Measurements from ENCODE around the gene CGREF1.

CGREF1 gene

DNA sequence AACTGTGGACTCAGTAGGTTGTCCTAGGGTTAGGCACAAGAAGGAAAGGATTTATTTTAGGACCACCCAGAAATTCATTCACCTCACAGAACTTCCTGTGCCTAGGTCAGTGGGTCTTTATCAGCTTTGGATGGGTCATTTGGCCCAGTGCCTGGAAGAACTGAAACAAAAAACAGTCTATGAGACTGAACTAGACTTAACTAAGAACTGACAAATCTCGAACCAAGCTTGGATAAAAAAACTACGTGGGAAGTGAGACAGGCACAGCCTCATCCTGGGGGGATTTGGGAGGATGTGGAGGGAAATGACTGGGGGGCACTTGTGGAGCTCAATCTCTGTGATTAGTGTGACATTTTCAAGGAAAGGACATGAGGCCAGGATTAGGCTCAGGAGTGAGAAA, 45.1 kb downstream of the CGREF1 start:
- no peak for DNase-seq (ENCODE audit: low spot score)

DNA sequence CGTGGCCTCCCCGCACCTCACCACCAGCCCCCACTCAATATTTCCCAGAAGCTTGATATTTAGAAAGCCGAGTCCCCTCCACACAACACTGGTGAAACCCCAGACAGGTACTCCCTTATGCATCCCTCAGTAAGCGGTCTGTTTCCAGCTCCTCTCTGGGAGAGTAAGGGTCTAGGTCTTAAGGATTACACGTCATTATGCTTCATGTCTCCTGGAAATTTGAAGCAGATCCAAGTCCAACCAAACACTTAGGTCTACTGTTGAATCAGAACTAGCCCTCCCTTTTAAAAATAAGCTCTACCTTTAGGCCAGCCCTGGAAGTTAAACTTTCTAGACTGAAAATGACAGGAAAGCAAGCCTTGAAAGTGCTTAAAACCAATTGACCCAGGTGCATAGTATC, 46.0 kb downstream of the CGREF1 start:
- no peak for DNase-seq (ENCODE audit: low spot score)

DNA sequence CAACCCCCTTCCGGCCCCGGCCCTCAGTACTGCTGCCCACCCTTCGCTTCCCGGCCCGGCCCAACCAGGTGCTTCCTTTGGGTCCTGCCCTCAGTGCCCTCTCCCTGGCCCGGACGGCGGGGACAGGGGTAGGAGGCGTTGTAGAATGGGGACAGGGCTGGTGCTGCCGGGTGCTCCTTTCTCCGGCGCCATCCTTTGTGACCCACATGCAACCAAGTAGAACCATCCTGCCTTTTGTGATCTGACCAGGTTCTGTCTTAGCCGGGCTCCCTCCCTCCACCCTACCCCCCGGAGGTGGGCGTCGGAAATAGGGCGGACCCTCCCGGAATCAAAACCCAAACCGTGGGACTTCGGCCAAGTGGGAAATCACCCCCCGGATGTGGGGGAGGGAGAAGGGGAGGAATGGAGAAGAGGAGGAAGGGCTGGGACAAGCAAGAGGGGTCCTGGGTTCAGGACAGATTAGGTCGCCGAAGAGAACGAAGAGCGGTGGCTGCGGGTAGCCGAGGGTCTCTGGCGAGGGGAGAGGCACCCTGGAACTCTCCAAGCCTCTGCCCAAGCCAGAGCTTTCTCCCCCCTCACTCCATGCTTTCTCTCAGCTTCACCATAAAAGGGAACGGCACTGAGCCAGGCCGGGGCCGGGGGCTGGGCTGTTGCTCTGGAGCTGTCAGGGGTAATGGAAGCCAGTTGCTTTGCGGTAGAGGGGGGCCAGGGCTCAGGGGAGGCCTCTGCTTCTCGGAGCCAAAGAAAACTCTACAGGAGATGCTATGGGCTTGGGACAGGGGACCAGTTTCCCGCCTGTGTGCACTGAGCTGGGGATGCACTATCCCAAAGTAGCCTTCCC, 46.7 kb downstream of the CGREF1 start:
- DNase-seq (ENCODE audit: low spot score) = no peak

DNA sequence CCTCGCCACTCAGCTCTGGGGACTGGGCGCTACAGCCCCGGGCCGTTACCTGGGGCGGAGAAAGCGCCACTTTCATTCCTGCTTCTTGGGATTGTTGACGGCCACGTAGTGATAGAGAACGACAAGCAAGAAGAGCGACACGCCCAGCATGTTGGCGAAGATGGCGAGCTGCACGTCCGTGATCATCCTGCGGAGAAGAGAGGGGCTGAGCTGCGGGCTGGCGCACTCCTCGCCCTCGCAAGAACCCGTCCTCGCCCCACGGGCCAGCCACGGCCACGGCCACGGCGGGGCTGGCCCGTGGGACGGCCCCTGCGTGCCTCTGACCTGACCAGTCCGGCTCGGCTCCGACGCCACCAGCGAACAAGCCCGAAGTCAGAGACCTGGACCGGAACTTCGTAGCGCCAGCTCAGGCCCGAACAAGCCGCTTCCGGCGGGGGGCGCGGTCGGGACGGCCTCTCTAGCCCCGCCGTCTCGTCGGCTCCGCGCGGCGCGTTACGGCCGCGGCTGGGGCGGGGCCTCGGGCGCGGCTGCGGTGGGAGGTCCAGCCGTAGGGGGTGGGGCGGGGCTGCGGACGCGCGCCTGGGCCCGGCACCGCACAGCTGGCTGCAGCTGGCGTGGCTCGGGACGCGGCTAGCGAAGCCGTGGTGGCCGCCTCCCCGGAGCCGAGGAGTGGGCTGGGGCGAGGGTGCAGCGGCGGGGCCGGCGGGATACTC, 47.5 kb downstream of the CGREF1 start, which contains the start of gene OST4:
TSS of gene OST4 (minus strand) at position 378 of the 713 bp plus-strand sequence.
- peak; percentile 90 for DNase-seq (ENCODE audit: low spot score)

DNA sequence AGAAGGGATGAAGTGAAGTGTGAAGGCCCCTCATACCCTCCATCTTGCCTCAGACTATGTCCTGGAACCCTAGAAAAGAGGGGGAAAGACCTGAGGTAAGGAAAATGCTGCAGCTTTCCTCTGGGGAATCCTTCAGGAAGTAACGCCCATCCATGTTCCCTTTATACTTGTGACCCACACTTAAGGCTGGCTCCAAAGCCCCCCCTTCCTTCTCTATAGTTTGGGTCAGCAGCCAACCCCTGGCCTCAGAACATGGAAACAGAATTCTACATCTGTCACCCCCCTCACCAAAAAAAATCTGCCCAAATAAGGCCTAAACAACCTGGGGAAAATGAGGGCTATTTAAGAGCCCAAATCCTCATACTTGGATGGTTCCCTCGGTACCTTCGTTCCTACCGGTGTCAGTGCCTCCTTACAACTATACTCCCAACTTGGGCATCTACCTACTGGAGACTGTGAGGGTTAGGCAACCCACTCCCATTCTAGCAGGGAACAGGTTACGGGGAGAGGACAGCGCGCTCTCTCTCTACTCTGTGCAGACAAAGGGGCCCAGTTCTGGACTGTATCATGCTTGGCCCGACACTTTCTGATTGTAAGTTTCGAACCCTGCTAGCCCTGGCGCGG, 48.2 kb downstream of the CGREF1 start:
- DNase-seq (ENCODE audit: low spot score) = no peak

DNA sequence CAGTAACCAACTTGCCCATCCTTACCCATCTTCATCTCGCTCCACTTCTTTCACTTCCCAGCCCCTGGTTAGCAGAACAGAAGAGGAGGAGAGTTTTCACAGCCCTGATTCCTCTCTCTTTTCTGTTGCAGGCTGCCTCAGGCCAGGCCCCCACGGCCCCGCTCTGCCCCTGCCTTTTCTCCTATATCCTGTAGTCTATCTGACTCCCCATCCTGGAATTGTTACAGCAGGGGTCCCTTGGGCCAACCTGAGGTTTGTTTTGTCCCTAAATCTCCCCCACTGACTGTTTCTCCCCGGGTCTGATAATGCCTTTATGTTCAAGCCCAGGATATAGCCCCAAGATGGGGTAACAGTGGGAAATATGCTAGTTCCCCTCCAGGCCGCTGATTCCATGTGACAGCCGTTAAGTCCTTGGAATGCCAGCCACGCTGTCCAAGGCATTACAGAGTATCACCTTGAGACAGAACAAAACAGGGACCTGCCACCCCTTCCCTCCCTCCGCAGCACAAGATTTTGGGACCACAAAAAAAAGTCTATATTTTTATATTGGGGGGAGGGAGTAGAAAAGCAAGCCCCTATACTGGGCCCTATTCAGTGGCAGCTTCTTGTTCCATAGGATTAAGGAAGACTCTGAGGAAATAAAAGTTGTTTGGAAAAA, 48.8 kb downstream of the CGREF1 start:
- DNase-seq (ENCODE audit: low spot score) = no peak

DNA sequence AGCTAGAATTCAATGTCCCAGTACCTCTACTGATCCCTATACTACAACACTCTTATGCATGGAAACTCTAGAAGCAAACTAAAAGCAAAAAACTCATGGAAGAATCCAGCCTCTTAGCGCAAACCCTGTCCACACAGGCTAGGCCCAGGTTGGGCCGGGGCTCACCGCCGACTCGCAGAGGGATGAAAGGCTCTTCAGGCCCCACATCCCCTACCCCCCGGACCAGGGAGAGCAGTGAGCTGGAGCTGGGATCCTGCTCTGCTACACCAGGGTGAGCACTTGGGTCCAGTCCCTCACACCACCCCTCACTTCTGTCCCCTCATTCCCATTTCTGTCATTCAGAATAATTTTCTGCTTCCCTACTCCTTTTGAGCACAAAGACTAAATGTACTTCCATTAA, 49.5 kb downstream of the CGREF1 start:
- DNase-seq (ENCODE audit: low spot score) = no peak

DNA sequence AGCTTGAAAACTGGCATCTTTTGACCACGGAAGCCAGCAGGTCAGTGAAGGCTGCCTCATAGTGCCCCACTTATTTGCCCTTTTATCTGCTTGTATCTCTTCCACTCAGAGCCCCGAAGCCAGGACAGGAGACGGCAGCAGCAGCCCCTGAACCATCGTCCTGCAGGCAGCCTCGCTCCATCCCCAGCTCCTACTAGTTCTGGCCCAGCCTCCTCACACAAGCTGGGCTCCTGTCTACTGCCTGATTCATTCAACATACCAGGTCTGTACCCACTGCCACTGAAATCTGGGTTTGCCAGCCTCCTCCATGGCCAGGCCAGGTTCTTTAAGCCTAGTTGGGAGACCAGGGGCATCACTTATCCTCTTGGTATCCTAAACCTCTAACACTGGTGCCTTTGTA, 51.5 kb downstream of the CGREF1 start:
- DNase-seq (ENCODE audit: low spot score) = no peak

DNA sequence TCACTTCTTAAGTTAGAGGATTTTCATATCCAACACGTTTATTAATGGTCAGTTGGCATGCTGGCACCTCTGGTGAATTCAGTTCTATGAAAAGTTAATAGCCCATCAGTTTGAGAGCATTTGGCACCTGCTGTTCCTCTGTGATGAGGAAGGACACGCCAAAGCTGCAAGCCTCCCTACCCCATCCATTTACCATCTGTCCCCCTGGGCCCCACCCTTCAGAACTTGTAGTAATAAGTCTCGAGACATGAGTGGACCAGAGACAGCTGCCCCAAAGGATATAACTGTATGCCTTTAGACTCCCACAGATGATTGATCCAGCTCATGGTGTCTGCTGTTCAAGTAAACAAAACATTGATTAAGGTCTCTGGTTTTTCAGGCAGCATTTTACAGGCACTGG, 53.8 kb downstream of the CGREF1 start:
- no peak for DNase-seq (ENCODE audit: low spot score)

DNA sequence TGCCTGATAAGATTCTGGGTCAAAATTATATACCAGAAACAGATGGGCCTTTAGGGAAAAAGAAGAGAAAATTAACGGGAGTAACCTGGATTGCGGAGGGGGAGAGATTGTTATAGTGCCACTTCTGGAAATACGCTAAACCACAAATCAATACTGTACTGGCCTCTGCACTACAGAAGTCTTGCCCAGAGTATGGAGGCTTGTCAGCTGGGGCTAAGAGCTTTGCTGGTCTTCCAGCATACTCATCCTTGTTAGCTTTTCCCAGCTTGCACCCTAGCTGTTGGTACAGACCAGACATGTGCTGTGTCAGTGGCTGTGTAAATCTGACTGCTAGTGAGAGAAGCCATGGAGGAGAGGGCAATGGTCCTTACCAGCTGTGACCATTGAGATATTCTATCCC, 58.6 kb downstream of the CGREF1 start:
- no peak for DNase-seq (ENCODE audit: low spot score)

DNA sequence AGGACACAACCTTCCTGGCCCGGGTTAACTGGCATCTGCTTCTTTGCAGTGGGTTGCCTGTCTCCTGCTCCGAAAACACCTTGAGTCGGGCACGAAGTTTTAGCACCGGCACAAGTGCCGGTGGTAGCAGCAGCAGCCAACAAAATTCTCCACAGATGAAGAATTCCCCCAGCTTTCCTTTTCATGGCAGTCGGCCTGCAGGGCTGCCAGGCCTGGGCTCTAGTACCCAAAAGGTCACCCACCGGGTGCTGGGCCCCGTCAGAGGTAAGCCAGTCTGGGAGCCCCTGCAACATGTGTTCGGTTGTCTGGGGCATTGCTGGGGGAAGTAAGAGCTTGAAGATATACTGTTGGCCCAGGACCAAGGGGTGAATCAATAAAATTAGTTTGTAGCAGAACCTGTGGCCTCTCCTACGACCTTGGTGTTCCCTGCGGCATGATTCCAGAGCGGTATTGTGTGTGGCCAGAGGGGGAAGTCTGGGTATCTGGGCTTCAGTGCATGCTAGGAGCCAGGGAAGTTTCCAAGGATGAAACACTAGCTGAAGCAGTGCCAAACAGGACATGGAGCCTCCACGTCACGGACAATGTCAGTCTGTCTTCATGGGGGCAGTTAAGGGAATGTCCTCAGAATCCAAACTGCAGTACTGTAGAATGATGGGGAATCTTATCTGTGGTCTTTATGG, 59.6 kb downstream of the CGREF1 start:
- DNase-seq (ENCODE audit: low spot score) = no peak

DNA sequence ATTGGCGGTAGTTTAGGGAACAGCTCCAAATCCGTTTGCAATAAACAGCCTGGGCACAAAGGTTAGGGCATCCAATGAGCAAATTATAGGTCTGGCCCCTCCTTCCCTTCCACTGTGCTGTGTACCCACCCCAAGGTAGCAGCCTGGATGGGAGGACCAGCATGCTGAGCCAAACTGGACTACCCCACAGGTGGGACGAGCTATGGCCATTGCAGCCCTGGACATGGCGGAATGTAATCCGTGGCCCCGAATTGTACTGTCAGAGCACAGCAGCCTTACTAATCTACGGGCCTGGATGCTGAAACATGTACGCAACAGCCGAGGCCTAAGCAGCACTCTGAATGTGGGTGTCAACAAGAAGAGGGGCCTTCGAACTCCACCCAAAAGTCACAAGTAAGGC, 60.7 kb downstream of the CGREF1 start:
- DNase-seq (ENCODE audit: low spot score) = no peak

DNA sequence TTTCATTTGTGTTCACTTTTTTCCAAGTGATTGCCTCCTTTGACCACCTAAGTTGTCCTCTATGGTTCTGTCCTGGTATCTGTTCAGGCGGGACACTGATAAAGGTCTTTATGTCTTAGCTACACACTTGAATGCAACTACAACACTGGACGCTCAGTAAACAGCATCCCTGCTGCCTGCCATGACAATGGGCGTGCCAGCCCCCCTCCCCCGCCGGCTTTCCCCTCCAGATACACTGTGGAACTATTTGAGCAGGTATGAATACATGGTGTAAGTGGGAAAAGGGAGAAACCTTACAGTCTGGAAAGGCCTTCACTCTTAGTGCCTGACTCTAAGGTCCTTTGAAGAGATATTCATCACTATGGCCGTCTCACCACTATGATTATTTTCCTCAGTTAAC, 61.7 kb downstream of the CGREF1 start:
- no peak for DNase-seq (ENCODE audit: low spot score)

DNA sequence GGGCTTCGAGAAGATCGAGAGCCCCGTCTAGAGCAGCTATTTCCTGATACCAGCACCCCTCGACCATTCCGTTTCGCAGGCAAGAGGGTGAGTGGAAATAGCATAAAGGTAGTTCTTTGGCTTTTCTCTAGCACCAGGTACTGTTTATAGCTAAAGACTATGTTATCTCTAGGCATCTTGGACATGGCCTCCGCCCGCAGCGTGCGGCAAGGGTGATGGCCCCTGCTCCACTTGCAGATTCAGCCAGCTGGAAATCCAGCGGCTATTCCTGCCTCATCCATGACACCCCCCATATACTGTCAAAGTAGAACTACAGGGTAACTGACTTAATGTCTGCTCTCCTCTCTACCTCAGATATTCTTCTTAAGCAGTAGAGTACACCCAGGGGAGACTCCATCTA, 64.2 kb downstream of the CGREF1 start:
- no peak for DNase-seq (ENCODE audit: low spot score)

DNA sequence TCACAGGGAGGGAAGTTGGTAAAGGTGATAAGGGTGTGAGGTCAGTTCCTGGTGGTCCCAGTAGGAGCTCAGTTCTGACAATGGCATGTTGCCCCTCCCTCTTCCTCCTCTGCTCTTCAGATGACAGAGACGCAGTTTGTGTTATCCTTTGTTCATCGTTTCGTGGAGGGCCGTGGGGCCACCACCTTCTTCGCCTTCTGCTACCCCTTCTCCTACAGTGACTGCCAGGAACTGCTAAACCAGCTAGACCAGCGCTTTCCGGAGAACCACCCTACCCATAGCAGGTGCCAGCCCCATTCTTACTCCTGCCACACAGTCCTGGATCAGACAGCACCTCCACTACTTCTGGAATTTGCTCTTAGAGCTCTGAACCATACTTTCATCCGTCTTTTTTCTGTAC, 65.2 kb downstream of the CGREF1 start:
- no peak for DNase-seq (ENCODE audit: low spot score)

DNA sequence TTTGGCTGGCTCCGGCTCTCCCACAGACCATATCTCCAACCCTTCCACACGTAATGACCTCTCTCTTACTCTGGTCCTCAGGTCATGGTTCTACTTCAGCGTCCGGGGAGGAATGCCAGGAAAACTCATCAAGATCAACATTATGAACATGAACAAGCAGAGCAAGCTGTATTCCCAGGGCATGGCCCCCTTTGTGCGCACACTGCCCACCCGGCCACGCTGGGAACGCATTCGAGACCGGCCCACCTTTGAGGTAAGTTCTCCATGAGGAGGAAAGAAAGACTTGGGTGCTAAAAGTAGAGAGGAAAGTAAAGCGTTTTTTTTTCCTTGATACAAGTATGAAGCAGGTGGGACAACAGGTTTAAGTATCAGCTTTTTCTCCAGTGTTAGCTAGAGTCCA, 65.6 kb downstream of the CGREF1 start:
- no peak for DNase-seq (ENCODE audit: low spot score)

DNA sequence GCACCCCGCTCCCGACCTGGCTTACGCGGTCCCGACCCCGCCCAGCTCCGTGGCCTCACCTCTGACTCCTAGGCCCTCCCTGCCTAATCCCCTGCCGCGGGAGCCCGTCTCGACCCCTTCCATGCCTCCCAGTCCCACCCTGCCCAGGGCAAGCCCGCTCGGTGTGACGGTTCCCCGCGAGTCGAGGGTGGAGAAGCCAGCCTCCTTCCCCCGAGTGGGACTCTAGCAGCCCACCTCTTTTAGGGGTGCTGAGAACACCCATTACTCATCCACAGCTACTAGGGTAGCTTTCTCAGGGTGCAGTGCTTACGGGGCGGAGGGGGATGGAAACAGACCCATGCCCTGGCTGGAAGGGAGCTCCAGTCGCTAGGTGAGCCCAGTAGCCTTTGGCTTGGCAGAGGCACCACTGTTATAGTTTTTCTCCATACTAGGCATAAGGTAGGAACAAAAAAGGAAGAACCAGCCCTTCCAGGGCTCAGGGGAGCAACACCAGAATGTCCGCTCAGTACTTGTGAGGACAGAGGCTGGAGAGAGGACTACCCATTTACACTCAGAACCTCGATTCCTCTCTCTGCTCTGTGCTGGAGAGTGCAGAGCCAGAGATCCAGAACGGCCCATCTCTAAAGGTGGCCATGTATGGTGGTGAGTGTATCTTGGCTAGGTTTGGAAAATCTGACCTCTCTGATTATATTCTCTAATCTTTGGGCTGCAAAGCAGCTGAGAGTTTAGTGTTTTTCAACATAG, 66.9 kb downstream of the CGREF1 start:
- peak; percentile 47 for DNase-seq (ENCODE audit: low spot score)

DNA sequence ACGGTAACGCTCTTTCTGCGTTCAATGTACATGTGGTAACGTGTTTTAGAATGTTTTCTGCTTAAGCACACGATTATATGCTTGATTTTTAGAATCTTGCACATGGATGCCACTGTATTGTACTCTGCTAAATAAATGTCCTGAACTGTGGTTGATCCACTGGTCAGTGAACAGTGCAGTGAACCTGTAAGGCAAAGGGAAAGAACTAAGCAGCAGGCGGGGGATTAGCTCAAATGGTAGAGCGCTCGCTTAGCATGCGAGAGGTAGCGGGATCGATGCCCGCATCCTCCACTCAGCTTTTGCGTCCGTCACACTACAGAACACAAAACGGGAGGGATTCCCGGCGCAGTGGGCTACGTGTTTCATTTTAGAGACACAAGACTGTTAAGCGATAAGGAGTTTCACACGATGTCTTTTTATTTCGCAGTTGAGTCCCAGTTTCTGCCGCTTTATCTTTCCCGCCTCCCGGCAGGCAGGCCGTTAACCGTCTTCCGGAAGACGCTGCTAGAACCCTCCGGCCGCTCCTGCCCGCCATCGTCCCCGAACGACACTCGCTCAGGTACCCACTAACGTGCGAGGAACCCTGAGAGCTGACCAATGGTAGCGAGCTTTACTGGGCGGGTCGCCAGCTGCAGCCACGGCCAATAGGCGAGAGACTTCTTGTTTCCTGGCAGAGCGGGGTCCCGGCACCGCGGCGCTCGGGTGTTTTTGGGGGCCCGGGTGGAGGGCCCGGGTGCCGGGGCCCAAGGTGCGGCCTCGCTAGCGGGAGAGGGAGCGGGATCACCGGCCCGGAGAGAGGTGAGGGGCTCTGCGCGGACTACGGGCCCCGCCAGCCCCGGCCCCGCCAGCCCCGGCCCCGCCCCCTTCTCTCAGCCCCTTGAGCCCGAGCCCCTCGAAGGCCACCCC, 67.7 kb downstream of the CGREF1 start, which contains the start of gene AGBL5:
TSS of gene AGBL5 (plus strand) at position 673 of the 906 bp plus-strand sequence. CDS start 1,291 bp downstream, outside the sequence.
- DNase-seq (ENCODE audit: low spot score) = peak; percentile 96

All from SW480 (cell line).